ENCODE measurements around the gene RNASE7. TPM values are rescaled to one million over a fixed set of nuclear protein-coding genes. Genes with fewer than 3 reads are reported as not detected.

RNASE7 gene
- total RNA-seq, 1 donor from 2014 or later = not detected

GRCh38 chr14:21078287-21078686, 36.1 kb downstream of the RNASE7 start:
- Mint-ChIP-seq H3K4me1 (ENCODE audit: low read depth, unreplicated experiment) (peaks cover 1% of the 10 kb centered on the region), H3K27me3 (ENCODE audit: unreplicated experiment) (peaks cover 11% of the 10 kb centered on the region), H3K9me3 (ENCODE audit: unreplicated experiment) (peaks cover 14% of the 10 kb centered on the region), H3K27ac (ENCODE audit: unreplicated experiment) (no peak overlapping the region), H3K4me3 (ENCODE audit: unreplicated experiment) (no peak overlapping the region), H3K36me3 (ENCODE audit: unreplicated experiment) (peaks cover 16% of the 10 kb centered on the region)
- no peak for DNase-seq
- TF ChIP-seq, protein P1, sequence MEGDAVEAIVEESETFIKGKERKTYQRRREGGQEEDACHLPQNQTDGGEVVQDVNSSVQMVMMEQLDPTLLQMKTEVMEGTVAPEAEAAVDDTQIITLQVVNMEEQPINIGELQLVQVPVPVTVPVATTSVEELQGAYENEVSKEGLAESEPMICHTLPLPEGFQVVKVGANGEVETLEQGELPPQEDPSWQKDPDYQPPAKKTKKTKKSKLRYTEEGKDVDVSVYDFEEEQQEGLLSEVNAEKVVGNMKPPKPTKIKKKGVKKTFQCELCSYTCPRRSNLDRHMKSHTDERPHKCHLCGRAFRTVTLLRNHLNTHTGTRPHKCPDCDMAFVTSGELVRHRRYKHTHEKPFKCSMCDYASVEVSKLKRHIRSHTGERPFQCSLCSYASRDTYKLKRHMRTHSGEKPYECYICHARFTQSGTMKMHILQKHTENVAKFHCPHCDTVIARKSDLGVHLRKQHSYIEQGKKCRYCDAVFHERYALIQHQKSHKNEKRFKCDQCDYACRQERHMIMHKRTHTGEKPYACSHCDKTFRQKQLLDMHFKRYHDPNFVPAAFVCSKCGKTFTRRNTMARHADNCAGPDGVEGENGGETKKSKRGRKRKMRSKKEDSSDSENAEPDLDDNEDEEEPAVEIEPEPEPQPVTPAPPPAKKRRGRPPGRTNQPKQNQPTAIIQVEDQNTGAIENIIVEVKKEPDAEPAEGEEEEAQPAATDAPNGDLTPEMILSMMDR (IDR thresholded peaks at IDR 0.05; ENCODE audit: partially characterized antibody, unreplicated experiment) = no peak

GRCh38 chr14:21078726-21079125, 36.6 kb downstream of the RNASE7 start:
- Mint-ChIP-seq H3K36me3 (ENCODE audit: unreplicated experiment) (peaks cover 12% of the 10 kb centered on the region), H3K9me3 (ENCODE audit: unreplicated experiment) (peaks cover 11% of the 10 kb centered on the region), H3K4me3 (ENCODE audit: unreplicated experiment) (no peak overlapping the region), H3K27ac (ENCODE audit: unreplicated experiment) (no peak overlapping the region), H3K27me3 (ENCODE audit: unreplicated experiment) (peaks cover 7% of the 10 kb centered on the region), H3K4me1 (ENCODE audit: low read depth, unreplicated experiment) (no peaks in the 10 kb centered on the region)
- DNase-seq = no peak
- TF ChIP-seq, protein P1 (IDR thresholded peaks at IDR 0.05; ENCODE audit: partially characterized antibody, unreplicated experiment) = no peak

GRCh38 chr14:21081521-21082142, 39.5 kb downstream of the RNASE7 start:
- no peak for DNase-seq
- peaks cover 5% of the 10 kb centered on the region for H3K36me3 Mint-ChIP-seq (ENCODE audit: unreplicated experiment)
- no peak overlapping the region for H3K27ac Mint-ChIP-seq (ENCODE audit: unreplicated experiment)
- H3K27me3 Mint-ChIP-seq (ENCODE audit: unreplicated experiment) = peaks cover 11% of the 10 kb centered on the region
- TF ChIP-seq, protein P1 (IDR thresholded peaks at IDR 0.05; ENCODE audit: partially characterized antibody, unreplicated experiment) = no peak
- no peak overlapping the region for H3K4me3 Mint-ChIP-seq (ENCODE audit: unreplicated experiment)
- H3K9me3 Mint-ChIP-seq (ENCODE audit: unreplicated experiment) = peaks cover 21% of the 10 kb centered on the region
- peaks cover 2% of the 10 kb centered on the region for H3K4me1 Mint-ChIP-seq (ENCODE audit: low read depth, unreplicated experiment)

DNA sequence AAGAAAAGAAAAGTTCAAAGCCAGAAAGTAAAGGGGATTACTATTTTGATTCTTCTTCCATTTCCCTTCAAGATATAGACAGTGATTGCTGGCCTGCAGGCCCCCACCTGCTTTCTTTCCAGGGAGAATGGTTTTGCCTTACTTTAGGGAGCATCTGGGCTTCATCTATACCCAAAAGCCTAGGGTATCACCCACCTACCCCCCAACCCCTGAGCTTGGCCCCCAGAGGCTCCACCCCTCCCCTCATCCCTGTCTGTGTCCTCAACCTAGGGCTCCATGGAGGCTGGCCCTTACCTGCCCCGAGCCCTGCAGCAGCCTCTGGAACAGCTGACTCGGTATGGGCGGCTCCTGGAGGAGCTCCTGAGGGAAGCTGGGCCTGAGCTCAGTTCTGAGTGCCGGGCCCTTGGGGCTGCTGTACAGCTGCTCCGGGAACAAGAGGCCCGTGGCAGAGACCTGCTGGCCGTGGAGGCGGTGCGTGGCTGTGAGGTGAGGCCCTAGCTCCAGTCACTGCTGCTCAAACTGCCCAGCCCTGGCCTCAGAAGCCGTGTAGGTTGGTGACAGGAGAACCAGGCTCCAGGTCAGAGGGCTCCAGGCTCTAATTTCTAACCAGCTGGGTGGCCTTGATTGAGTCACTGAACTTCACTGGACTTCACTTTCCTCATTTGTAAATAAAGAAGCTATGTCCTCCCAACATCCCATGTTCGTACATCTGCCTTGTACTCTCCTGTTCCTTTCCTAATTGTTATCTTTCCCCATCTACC, 41.6 kb downstream of the RNASE7 start:
- Mint-ChIP-seq H3K36me3 (ENCODE audit: unreplicated experiment) (no peaks in the 10 kb centered on the region), H3K27ac (ENCODE audit: unreplicated experiment) (no peak overlapping the region), H3K9me3 (ENCODE audit: unreplicated experiment) (peaks cover 21% of the 10 kb centered on the region), H3K4me1 (ENCODE audit: low read depth, unreplicated experiment) (peaks cover 15% of the 10 kb centered on the region), H3K27me3 (ENCODE audit: unreplicated experiment) (peaks cover 7% of the 10 kb centered on the region), H3K4me3 (ENCODE audit: unreplicated experiment) (no peak overlapping the region)
- TF ChIP-seq, protein P1 (IDR thresholded peaks at IDR 0.05; ENCODE audit: partially characterized antibody, unreplicated experiment) = no peak
- no peak for DNase-seq

- peak overlapping the region; percentile 13 for H3K27ac Mint-ChIP-seq (ENCODE audit: unreplicated experiment)
- H3K9me3 Mint-ChIP-seq (ENCODE audit: unreplicated experiment) = peaks cover 21% of the 10 kb centered on the region
- H3K27me3 Mint-ChIP-seq (ENCODE audit: unreplicated experiment) = peaks cover 7% of the 10 kb centered on the region
- DNase-seq = no peak
- no peaks in the 10 kb centered on the region for H3K36me3 Mint-ChIP-seq (ENCODE audit: unreplicated experiment)
- H3K4me3 Mint-ChIP-seq (ENCODE audit: unreplicated experiment) = no peak overlapping the region
- peaks cover 19% of the 10 kb centered on the region for H3K4me1 Mint-ChIP-seq (ENCODE audit: low read depth, unreplicated experiment)
- TF ChIP-seq, protein P1 (IDR thresholded peaks at IDR 0.05; ENCODE audit: partially characterized antibody, unreplicated experiment) = no peak
Measured at GRCh38 chr14:21084396-21084795, 42.2 kb downstream of the RNASE7 start.

Data from glutamatergic neuron (in vitro differentiated cells).